CD14-positive monocyte (primary cell): Measurements from ENCODE around the gene OR6Q1. TPM values are rescaled to one million over a fixed set of nuclear protein-coding genes. Genes with fewer than 3 reads are reported as not detected.

Experiments
- DNase-seq, 3 donors: peaks; one replicate each; pipeline ENCODE4 v3.0.0-alpha.2; 2011 to 2022
- H2AFZ ChIP-seq: 2 replicates; pipeline ENCODE4 v1.6.0; 2012; ENCODE audit warnings: mild to moderate bottlenecking, low read depth, low read length, inconsistent platforms; ENCODE audit not compliant: insufficient read depth, poor library complexity, severe bottlenecking
- H3K27ac ChIP-seq, 2 donors: 1 replicate in 1 of 2; 2 replicates in 1 of 2; pipeline ENCODE4 v1.5.1; 2012 to 2013; ENCODE audit warnings: low read length in 2 of 2, control low read depth in 1 of 2, inconsistent platforms in 1 of 2, low read depth in 1 of 2, mild to moderate bottlenecking in 1 of 2
- H3K27me3 ChIP-seq, 2 donors: one replicate each; pipeline versions ENCODE4 v1.6.0 to v1.6.1; 2011 to 2013; ENCODE audit warnings: low read length in 2 of 2; ENCODE audit not compliant: control insufficient read depth in 2 of 2, insufficient read depth in 2 of 2
- H3K36me3 ChIP-seq, 2 donors: replicated peaks in 1 of 2; 1 replicate in 1 of 2; 2 replicates in 1 of 2; pipeline versions ENCODE4 v1.5.1 to v1.6.1; 2012 to 2013; ENCODE audit warnings: low read length in 2 of 2, control low read depth in 1 of 2, inconsistent platforms in 1 of 2, mild to moderate bottlenecking in 1 of 2; ENCODE audit not compliant: insufficient read depth in 2 of 2, control insufficient read depth in 1 of 2
- H3K4me1 ChIP-seq, 2 donors: 1 replicate in 1 of 2; 2 replicates in 1 of 2; pipeline versions ENCODE4 v1.5.1 to v1.6.1; 2012 to 2013; ENCODE audit warnings: low read length in 2 of 2, control low read depth in 1 of 2, inconsistent platforms in 1 of 2, mild to moderate bottlenecking in 1 of 2, moderate library complexity in 1 of 2; ENCODE audit not compliant: insufficient read depth in 2 of 2, control insufficient read depth in 1 of 2
- H3K4me2 ChIP-seq: replicated peaks from 2 replicates; pipeline ENCODE3; 2012; ENCODE audit warnings: low read length, moderate library complexity, mild to moderate bottlenecking; ENCODE audit not compliant: poor library complexity, severe bottlenecking; ENCODE audit errors: extremely low read depth
- H3K4me3 ChIP-seq, 3 experiments: fragments of 200-600 bp in 1 of 3; sonication (generic) in 1 of 3; replicated peaks in 1 of 3; 1 replicate in 2 of 3; 2 replicates in 1 of 3; pipeline ENCODE4 v1.5.1; 2011 to 2013; ENCODE audit warnings: low read length in 3 of 3, mild to moderate bottlenecking in 3 of 3, control low read depth in 2 of 3, low read depth in 2 of 3, inconsistent platforms in 1 of 3, moderate library complexity in 1 of 3
- H3K79me2 ChIP-seq: 2 replicates; pipeline ENCODE4 v1.6.0; 2012; ENCODE audit warnings: mild to moderate bottlenecking, control low read depth, inconsistent platforms, low read length, moderate library complexity; ENCODE audit not compliant: insufficient read depth
- H3K9ac ChIP-seq: 2 replicates; pipeline ENCODE4 v1.6.0; 2017; ENCODE audit warnings: low read length, mild to moderate bottlenecking; ENCODE audit not compliant: insufficient read depth, poor library complexity, severe bottlenecking
- H3K9me3 ChIP-seq, 2 donors: replicated peaks in 1 of 2; 1 replicate in 1 of 2; 2 replicates in 1 of 2; pipeline versions ENCODE4 v1.5.1 to v1.6.1; 2012 to 2013; ENCODE audit warnings: low read length in 2 of 2, control low read depth in 1 of 2; ENCODE audit not compliant: control insufficient read depth in 1 of 2, insufficient read depth in 1 of 2
- H4K20me1 ChIP-seq: 2 replicates; pipeline ENCODE4 v1.6.0; 2012; ENCODE audit warnings: mild to moderate bottlenecking, low read length, control low read depth, moderate library complexity; ENCODE audit not compliant: insufficient read depth
- H3K27ac Mint-ChIP-seq, 7 donors: one replicate each; pipeline ENCODE4 v1.8.0; 2020; ENCODE audit warnings: mild to moderate bottlenecking in 7 of 7, mixed read lengths in 7 of 7, moderate library complexity in 6 of 7, inconsistent platforms in 2 of 7
- H3K27me3 Mint-ChIP-seq, 3 donors: one replicate each; pipeline ENCODE4 v1.8.0; 2021 to 2022; ENCODE audit warnings: low read depth in 3 of 3, mild to moderate bottlenecking in 3 of 3, mixed read lengths in 3 of 3, moderate library complexity in 3 of 3, inconsistent platforms in 1 of 3
- H3K36me3 Mint-ChIP-seq, 2 donors: one replicate each; pipeline ENCODE4 v1.8.0; 2020; ENCODE audit warnings: mixed read lengths in 2 of 2, inconsistent platforms in 1 of 2, mild to moderate bottlenecking in 1 of 2
- H3K4me1 Mint-ChIP-seq: one replicate; pipeline ENCODE4 v1.8.0; 2020; ENCODE audit warnings: mild to moderate bottlenecking, mixed read lengths
- H3K4me3 Mint-ChIP-seq, 2 donors: one replicate each; pipeline ENCODE4 v1.8.0; 2020; ENCODE audit warnings: mild to moderate bottlenecking in 2 of 2, mixed read lengths in 2 of 2, moderate library complexity in 1 of 2
- H3K9me3 Mint-ChIP-seq, 7 donors: one replicate each; pipeline ENCODE4 v1.8.0; 2020 to 2022; ENCODE audit warnings: mixed read lengths in 7 of 7, mild to moderate bottlenecking in 6 of 7, moderate library complexity in 6 of 7, inconsistent platforms in 2 of 7
- WGBS: methylation state at CpG from one replicate; pipeline ENCODE4 v1.1.5; 2013; ENCODE audit warnings: missing lambda C conversion rate; ENCODE audit not compliant: insufficient coverage; 5-methylcytosine and 5-hydroxymethylcytosine counted together
- intact Hi-C, 2 donors: fragments of 100-400 bp; cut with micrococcal nuclease; formaldehyde crosslinking; loops; one replicate each; pipeline versions ENCODE4 v1.15.0 to v1.15.1; 2023
- polyA plus RNA-seq, 3 donors: library from polyadenylated mRNA; depleted of rRNA in 1 of 3; unstranded in 2 of 3; stranded (reverse) in 1 of 3; fragments of 300-500 nt in 2 of 3; fragments of >200 nt in 1 of 3; fragmentation: Illumina TruSeq in 2 of 3; gene quantifications; 1 replicate in 2 of 3; 2 replicates in 1 of 3; pipeline ENCODE4 v1.2.3, GENCODE V29; 2012 to 2021
- small RNA-seq: library from RNA; depleted of rRNA; stranded (forward); fragments of <200 nt; gene quantifications from one replicate; pipeline ENCODE3, GENCODE V24; 2012; ENCODE audit warnings: low read depth; ENCODE audit not compliant: insufficient read length
- TF ChIP-seq, protein P1 (sequence below): fragments of 200-600 bp; IDR thresholded peaks from one replicate; pipeline ENCODE4 v1.8.0; 2022; ENCODE audit warnings: antibody characterized with exemption, mild to moderate bottlenecking

The OR6Q1 gene
- polyA plus RNA-seq, 3 donors, result not detected

- H3K4me3 Mint-ChIP-seq, result no peak overlapping the region
- Histone ChIP-seq H3K9ac (no peak overlapping the region), H3K36me3 (no peaks in the 10 kb centered on the region), H4K20me1 (no peaks in the 10 kb centered on the region), H2AFZ (no peak overlapping the region), H3K4me2 (no peak overlapping the region), H3K4me1 (no peaks in the 10 kb centered on the region), H3K4me3 (no peak overlapping the region), H3K79me2 (no peaks in the 10 kb centered on the region), H3K27ac (no peak overlapping the region), H3K9me3 (no peaks in the 10 kb centered on the region), H3K27me3 (no peaks in the 10 kb centered on the region)
- no peaks in the 10 kb centered on the region for H3K27me3 Mint-ChIP-seq
- H3K36me3 Mint-ChIP-seq, result no peaks in the 10 kb centered on the region
- H3K9me3 Mint-ChIP-seq, result peaks cover 0 to 6% (median 0%) of the 10 kb centered on the region in 7 donors
- DNase-seq, result no peak
- no peaks in the 10 kb centered on the region for H3K4me1 Mint-ChIP-seq
- no peak overlapping the region for H3K27ac Mint-ChIP-seq
- intact Hi-C loops, result no loop called here
- WGBS, result 0% methylated on average over 1 of the region's 2 CpGs
- TF ChIP-seq, protein P1, sequence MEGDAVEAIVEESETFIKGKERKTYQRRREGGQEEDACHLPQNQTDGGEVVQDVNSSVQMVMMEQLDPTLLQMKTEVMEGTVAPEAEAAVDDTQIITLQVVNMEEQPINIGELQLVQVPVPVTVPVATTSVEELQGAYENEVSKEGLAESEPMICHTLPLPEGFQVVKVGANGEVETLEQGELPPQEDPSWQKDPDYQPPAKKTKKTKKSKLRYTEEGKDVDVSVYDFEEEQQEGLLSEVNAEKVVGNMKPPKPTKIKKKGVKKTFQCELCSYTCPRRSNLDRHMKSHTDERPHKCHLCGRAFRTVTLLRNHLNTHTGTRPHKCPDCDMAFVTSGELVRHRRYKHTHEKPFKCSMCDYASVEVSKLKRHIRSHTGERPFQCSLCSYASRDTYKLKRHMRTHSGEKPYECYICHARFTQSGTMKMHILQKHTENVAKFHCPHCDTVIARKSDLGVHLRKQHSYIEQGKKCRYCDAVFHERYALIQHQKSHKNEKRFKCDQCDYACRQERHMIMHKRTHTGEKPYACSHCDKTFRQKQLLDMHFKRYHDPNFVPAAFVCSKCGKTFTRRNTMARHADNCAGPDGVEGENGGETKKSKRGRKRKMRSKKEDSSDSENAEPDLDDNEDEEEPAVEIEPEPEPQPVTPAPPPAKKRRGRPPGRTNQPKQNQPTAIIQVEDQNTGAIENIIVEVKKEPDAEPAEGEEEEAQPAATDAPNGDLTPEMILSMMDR, result no peak
Measured at GRCh38 chr11:58075781-58076180, 45.0 kb downstream of the OR6Q1 start.

Small RNA genes lying within 50 kb of the gene (small RNA-seq; reads per million reads assigned to genes)
- not detected for gene RNU6-899P

Other genes with a start within 250 kb of the OR6Q1 start
- not detected for gene OR9Q1, start 7.1 kb upstream of the OR6Q1 start, polyA plus RNA-seq
- not detected for gene OR9I1, start 94.6 kb downstream of the OR6Q1 start, polyA plus RNA-seq
- gene OR9Q2, start 158.1 kb downstream of the OR6Q1 start, polyA plus RNA-seq, result not detected
- not detected for gene OR1S2, start 173.2 kb downstream of the OR6Q1 start, polyA plus RNA-seq
- not detected for gene OR1S1, start 181.8 kb downstream of the OR6Q1 start, polyA plus RNA-seq
- not detected for gene OR10Q1, start 198.0 kb downstream of the OR6Q1 start, polyA plus RNA-seq
- gene OR10W1, start 237.3 kb downstream of the OR6Q1 start, polyA plus RNA-seq, result not detected